Stimulated activated CD4-positive, alpha-beta T cell treated with anti-CD3 and anti-CD28 coated beads, TNF-alpha, amount 100 ng/mL, for 48 hours (primary cell): ENCODE measurements around the gene TMEM131L.
A peak's percentile ranks its signal among the peaks of the same experiment; 100 is the strongest.

ENCODE experiments used
- DNase-seq, 3 donors: peaks; one replicate each; pipeline ENCODE4 v3.0.0-alpha.2; 2020; ENCODE audit warnings: low read depth in 3 of 3

Gene TMEM131L

GRCh38 chr4:153479101-153479500 is 12.9 kb downstream of the TMEM131L start:
- no peak for DNase-seq

- DNase-seq, result no peak
Observed at GRCh38 chr4:153480704-153481103, 14.5 kb downstream of the TMEM131L start.

DNA sequence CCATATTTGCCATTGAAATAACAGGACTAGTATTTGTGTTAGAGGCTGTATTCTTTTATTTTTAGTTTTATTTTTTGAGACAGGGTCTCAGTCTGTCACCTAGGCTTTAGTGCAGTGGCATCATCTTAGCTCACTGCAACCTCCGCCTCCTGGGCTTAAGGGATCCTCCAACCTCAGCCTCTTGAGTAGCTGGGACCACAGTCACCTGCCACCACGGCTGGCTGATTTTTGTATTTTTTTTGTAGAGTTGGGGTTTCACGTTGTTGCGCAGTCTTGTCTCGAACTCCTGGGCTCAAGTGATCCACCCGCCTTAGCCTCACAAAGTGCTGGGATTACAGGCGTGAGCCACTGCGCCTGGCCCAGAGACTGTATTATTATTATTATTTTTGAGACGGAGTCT is 15.3 kb downstream of the TMEM131L start:
- no peak for DNase-seq

GRCh38 chr4:153483432-153484418 is 17.6 kb downstream of the TMEM131L start:
- DNase-seq, result no peak

GRCh38 chr4:153485359-153485758 is 19.2 kb downstream of the TMEM131L start:
- no peak for DNase-seq

DNA sequence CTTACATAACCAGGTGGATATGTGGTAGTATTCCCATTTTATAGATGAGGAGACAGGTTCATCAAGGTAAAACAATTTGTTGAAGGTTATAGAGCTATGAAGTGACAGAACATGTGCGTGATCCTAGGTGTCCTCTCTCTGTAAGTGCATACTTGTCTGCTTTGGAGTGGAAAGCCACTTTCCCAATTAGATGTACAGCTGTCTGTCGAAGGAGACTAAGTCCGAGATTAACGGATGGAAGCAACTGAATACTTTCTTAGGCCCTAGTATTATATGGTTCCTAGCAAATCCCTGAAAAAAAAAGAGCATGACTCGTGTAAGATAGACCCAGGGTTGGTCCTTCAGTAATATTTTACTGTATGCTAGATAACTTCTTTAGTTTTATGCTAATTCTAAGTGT is 19.7 kb downstream of the TMEM131L start:
- DNase-seq, result no peak

- DNase-seq, result no peak
Observed at GRCh38 chr4:153486281-153487151, 20.4 kb downstream of the TMEM131L start.

DNA sequence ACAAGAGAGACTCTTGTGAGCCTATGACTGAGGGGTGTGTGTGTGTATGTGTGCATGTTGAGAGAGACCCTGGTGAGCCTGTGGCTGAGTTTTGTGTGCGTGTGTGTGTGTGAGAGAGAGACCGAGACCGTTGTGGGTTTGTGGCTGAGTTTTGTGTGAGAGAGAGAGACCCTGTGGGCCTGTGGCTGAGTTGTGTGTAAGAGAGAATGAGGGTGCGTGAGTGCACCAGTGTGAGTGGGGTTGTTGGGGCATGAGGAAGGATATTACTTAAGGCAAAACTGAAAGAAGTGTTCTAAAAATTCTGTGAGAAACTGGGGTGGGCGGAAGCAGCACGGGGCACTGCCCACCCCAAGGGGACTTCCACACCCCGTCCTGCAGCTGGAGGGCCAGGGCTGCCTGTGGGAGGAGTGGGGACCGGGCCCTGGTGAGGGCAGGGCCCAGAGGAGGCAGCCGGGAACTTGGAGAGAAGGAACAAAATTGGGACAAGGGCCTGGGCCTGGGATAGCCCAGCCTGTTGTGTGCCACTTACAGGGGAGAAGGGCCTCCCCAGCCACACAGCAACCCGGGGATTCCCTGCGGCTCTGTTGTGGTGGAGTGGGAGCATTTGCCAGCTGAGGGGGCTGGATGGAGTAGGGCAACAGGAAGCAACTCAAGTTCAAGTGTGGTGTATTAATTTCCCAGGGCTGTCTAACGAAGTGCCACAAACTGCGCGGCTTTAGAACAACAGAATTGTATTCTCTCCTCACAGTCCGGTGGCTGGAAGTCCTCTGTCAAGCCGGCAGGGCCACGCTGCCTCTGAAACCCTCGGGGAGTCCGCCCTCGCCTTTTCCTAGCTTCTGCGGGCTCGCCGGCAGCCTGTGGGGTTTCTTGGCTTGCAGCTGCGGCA is 22.1 kb downstream of the TMEM131L start:
- DNase-seq, result peak in 2 of 3 donors; percentile 47 to 69

GRCh38 chr4:153489856-153490558 is 23.8 kb downstream of the TMEM131L start:
- DNase-seq, result no peak

DNA sequence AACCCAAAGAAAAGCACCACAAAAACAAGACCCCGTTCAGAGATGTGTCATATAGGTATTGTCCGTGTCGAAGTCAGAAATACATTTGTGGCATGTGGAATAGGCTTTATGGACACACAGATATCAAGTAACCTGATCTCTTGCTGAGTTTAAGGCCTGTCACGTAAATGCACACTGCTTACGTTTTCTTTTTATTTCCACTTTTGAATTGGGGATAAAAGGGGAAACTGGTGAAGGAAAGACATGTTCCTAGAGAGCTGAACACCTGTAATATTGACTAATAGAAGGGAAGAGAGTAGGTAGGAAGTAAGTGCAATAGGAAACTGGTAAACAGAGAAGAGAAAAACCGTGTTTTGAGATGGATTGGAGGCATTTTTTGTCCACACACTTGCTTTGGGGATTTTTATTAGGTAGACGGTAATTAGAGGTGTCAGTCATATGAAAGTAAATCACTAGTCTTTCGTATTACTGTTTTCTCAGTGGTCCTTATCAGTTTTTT is 24.9 kb downstream of the TMEM131L start:
- no peak for DNase-seq

GRCh38 chr4:153494562-153494961 is 28.4 kb downstream of the TMEM131L start:
- DNase-seq, result no peak

DNA sequence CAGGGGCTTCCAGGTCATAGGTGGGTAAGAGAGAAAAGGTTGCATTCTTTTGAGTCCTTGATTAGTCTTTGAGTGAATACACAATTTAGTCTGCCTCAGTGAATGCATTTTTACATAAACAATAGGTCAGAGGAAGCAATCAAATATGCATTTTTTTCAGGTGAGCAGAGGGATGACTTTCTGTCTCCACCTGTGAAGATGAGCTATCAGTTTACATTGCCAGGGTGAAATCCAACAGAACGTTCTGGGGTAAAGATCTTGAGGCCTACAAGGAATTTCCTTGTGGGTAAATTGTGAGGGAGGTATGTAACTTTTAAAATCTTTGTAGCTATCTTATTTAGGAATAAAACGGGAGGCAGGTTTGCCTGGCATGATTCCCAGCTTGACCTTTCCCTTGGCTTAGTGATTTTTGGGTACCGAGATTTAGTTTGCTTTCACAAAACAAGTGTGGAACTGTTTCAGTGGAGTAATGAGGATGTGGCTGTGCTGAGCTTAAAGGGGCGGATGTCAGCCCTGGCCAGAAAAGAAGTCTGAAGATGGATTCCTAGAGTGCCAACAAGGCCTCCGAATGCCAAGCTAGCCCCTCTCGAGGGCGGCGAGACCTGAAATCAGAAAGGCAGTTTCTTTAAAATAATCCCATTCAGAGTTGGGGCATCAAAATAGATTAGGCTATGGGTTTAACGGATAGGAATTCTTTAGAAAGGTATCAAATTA is 29.5 kb downstream of the TMEM131L start:
- DNase-seq, result no peak

- DNase-seq, result peak in 1 of 3 donors; percentile 41
Observed at GRCh38 chr4:153497091-153497531, 31.0 kb downstream of the TMEM131L start.

DNA sequence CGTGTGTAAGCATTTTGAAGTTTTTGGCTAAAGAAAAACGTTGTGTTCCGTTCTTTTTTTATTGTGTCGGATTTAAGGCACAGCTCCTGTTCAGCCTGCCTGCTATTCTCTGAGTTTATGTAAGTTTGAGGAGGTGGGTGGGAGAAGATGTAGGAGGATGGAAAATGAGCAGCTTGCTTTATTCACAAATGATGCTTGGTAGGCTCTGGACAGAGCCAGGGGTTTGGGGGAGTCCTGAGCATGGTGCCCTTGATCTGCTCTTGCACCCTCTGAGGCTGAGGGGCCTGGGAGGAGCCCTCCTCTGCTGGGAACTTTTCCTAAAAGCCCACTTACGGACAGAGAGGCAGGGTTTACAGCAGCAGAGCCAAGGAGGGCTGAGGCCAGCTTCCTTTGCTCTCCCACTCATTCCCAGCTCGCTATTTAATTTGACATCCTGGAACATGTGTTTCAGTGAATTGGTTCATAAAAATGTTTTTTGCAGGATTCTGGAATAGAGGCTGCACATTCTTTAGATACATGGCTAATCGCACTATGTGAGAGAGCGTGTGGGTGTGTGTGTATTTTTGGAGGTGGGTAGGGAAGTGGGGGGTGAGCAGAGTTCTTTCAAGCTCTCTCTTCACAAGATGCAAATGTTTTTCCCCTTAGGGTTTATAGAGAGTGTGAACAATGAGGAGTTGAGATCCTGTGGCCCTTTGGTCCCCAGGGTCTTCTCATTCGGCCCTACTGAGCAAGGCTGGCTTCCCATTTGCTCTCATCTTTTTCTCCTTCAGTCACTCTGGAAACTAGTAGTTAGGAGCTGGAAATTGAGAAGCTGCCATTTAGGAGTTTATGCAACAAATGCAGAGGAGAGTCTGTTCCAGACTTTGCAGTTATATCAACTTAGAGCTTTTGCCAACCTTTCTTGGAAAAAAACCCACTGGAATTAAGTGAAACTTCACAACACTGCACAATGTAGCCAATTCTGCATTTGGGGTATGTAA is 32.1 kb downstream of the TMEM131L start:
- DNase-seq, result no peak

DNA sequence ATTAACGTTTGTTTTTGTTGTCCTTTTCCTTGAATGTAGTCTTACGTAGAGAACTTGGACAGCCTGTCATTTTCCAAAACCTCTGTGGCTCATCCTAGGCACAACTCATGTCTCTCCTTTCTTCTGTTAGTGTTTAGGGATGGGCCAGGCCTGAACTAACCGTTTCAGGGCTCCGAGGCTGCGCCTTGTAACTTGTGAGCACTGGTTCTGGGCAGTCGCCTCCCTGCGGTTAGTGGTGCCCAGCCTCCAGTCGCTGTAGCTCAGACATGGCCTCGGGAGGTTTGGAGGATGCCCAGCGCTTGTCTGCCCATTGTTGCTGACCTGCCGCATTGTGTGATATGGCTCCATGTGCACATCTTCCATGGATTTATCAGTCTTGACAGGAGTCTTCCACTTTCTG is 32.8 kb downstream of the TMEM131L start:
- no peak for DNase-seq

- DNase-seq, result no peak
Observed at GRCh38 chr4:153501578-153501977, 35.4 kb downstream of the TMEM131L start.

DNA sequence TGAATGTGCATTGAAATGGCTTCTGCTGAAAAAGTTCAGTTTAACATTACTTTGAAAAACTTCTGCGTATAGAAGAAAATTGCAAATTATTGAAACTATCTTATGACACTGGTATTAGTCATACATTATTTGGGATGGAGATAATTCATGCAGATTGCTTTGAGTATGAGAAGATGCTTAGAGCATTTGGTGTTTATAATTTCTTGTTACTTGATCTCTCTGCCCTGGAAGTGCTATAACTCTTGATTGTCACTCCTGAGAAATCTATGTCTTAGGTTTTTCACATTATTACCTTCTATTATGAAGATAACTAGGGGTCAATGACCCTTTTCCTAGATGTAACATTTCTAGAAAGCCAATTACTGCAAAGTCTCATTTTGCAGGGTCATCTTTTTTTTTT is 36.4 kb downstream of the TMEM131L start:
- no peak for DNase-seq
